Measurements from ENCODE around the gene BEAN1. TPM values are rescaled to one million over a fixed set of nuclear protein-coding genes. Genes with fewer than 3 reads are reported as not detected.

Gene BEAN1
- total RNA-seq, 2 experiments from 2014 or later = not detected

GRCh38 chr16:66478733-66479511 lies 51.8 kb downstream of the BEAN1 start:
- H3K4me3 Mint-ChIP-seq = no peak overlapping the region
- POLR2A ChIA-PET = no interaction called here

GRCh38 chr16:66479661-66480264 lies 52.7 kb downstream of the BEAN1 start:
- DNase-seq = no peak
- Mint-ChIP-seq H3K4me3 (no peak overlapping the region), H3K9me3 (no peaks in the 10 kb centered on the region), H3K36me3 (no peaks in the 10 kb centered on the region), H3K4me1 (peaks cover 25% of the 10 kb centered on the region), H3K27me3 (peaks cover 2% of the 10 kb centered on the region), H3K27ac (peak overlapping the region; percentile 34)
- POLR2A ChIA-PET = no interaction called here
- no peak for ATAC-seq (ENCODE audit: low read depth)

More at GRCh38 chr16:66478733-66479511, 51.8 kb downstream of the BEAN1 start:
- Mint-ChIP-seq H3K27me3 (peaks cover 3% of the 10 kb centered on the region), H3K4me1 (peaks cover 26% of the 10 kb centered on the region), H3K36me3 (no peaks in the 10 kb centered on the region), H3K27ac (peak overlapping the region; percentile 53), H3K9me3 (no peaks in the 10 kb centered on the region)
- DNase-seq = peak; percentile 77
- ATAC-seq (ENCODE audit: low read depth) = peak; percentile 80

- ATAC-seq (ENCODE audit: low read depth) (no peak), DNase-seq (no peak)
- Mint-ChIP-seq H3K4me1 (peaks cover 26% of the 10 kb centered on the region), H3K9me3 (no peaks in the 10 kb centered on the region), H3K4me3 (no peak overlapping the region), H3K27ac (no peak overlapping the region), H3K36me3 (no peaks in the 10 kb centered on the region), H3K27me3 (no peaks in the 10 kb centered on the region)
- POLR2A ChIA-PET = no interaction called here
These were observed 53.4 kb downstream of the BEAN1 start for GRCh38 chr16:66480265-66481080.

GRCh38 chr16:66481081-66481942 lies 54.2 kb downstream of the BEAN1 start:
- Mint-ChIP-seq H3K27me3 (no peaks in the 10 kb centered on the region), H3K27ac (no peak overlapping the region), H3K36me3 (no peaks in the 10 kb centered on the region), H3K4me1 (peaks cover 25% of the 10 kb centered on the region), H3K4me3 (no peak overlapping the region), H3K9me3 (no peaks in the 10 kb centered on the region)
- POLR2A ChIA-PET = interaction anchor here (2.1 kb wide), 1 partner anchor 75 kb away, joined by 5 read pairs; no protein-coding TSS in a partner anchor
- DNase-seq = no peak
- ATAC-seq (ENCODE audit: low read depth) = no peak

GRCh38 chr16:66481943-66482390 lies 54.9 kb downstream of the BEAN1 start:
- no peaks in the 10 kb centered on the region for H3K9me3 Mint-ChIP-seq
- H3K27ac Mint-ChIP-seq = no peak overlapping the region
- H3K4me1 Mint-ChIP-seq = peaks cover 25% of the 10 kb centered on the region
- H3K36me3 Mint-ChIP-seq = no peaks in the 10 kb centered on the region
- no peak for DNase-seq
- no peaks in the 10 kb centered on the region for H3K27me3 Mint-ChIP-seq
- H3K4me3 Mint-ChIP-seq = no peak overlapping the region
- no peak for ATAC-seq (ENCODE audit: low read depth)
- POLR2A ChIA-PET = interaction anchor here (2.1 kb wide), 1 partner anchor 75 kb away, joined by 5 read pairs; no protein-coding TSS in a partner anchor

- H3K9me3 Mint-ChIP-seq = no peaks in the 10 kb centered on the region
- DNase-seq (peak; percentile 84), ATAC-seq (ENCODE audit: low read depth) (peak; percentile 56)
- H3K4me3 Mint-ChIP-seq = no peak overlapping the region
- no peak overlapping the region for H3K27ac Mint-ChIP-seq
- peaks cover 20% of the 10 kb centered on the region for H3K4me1 Mint-ChIP-seq
- H3K27me3 Mint-ChIP-seq = no peaks in the 10 kb centered on the region
- POLR2A ChIA-PET = interaction anchor here (0.7 to 2.1 kb wide), 3 partner anchors 33 to 77 kb away, joined by 3 to 5 read pairs (median 3); no protein-coding TSS in a partner anchor
- H3K36me3 Mint-ChIP-seq = no peaks in the 10 kb centered on the region
These were observed 56.8 kb downstream of the BEAN1 start for GRCh38 chr16:66483689-66484452.

GRCh38 chr16:66484453-66485213 lies 57.5 kb downstream of the BEAN1 start:
- H3K36me3 Mint-ChIP-seq = no peaks in the 10 kb centered on the region
- no peaks in the 10 kb centered on the region for H3K9me3 Mint-ChIP-seq
- POLR2A ChIA-PET = interaction anchor here (0.7 kb wide), 1 partner anchor 37 kb away, joined by 3 read pairs; no protein-coding TSS in a partner anchor
- no peak overlapping the region for H3K4me3 Mint-ChIP-seq
- no peak overlapping the region for H3K27ac Mint-ChIP-seq
- no peaks in the 10 kb centered on the region for H3K27me3 Mint-ChIP-seq
- peaks cover 19% of the 10 kb centered on the region for H3K4me1 Mint-ChIP-seq
- ATAC-seq (ENCODE audit: low read depth) (peak; percentile 17), DNase-seq (no peak)

- DNase-seq = no peak
- ATAC-seq (ENCODE audit: low read depth) = no peak
- no peak overlapping the region for H3K4me3 Mint-ChIP-seq
- H3K4me1 Mint-ChIP-seq = peaks cover 19% of the 10 kb centered on the region
- peaks cover under 1% of the 10 kb centered on the region for H3K27me3 Mint-ChIP-seq
- POLR2A ChIA-PET = no interaction called here
- H3K27ac Mint-ChIP-seq = peak overlapping the region; percentile 40
- no peaks in the 10 kb centered on the region for H3K36me3 Mint-ChIP-seq
- no peaks in the 10 kb centered on the region for H3K9me3 Mint-ChIP-seq
These were observed 58.3 kb downstream of the BEAN1 start for GRCh38 chr16:66485376-66485775.

GRCh38 chr16:66486199-66486772 lies 59.2 kb downstream of the BEAN1 start:
- Mint-ChIP-seq H3K4me3 (no peak overlapping the region), H3K9me3 (no peaks in the 10 kb centered on the region), H3K27ac (no peak overlapping the region), H3K4me1 (peaks cover 19% of the 10 kb centered on the region), H3K27me3 (peaks cover 3% of the 10 kb centered on the region), H3K36me3 (no peaks in the 10 kb centered on the region)
- DNase-seq (no peak), ATAC-seq (ENCODE audit: low read depth) (no peak)
- POLR2A ChIA-PET = no interaction called here

- H3K27me3 Mint-ChIP-seq = peaks cover 3% of the 10 kb centered on the region
- H3K9me3 Mint-ChIP-seq = no peaks in the 10 kb centered on the region
- DNase-seq (no peak), ATAC-seq (ENCODE audit: low read depth) (no peak)
- no peak overlapping the region for H3K27ac Mint-ChIP-seq
- no peaks in the 10 kb centered on the region for H3K36me3 Mint-ChIP-seq
- peaks cover 20% of the 10 kb centered on the region for H3K4me1 Mint-ChIP-seq
- POLR2A ChIA-PET = no interaction called here
- H3K4me3 Mint-ChIP-seq = no peak overlapping the region
These were observed 59.9 kb downstream of the BEAN1 start for GRCh38 chr16:66486773-66487579.

Data from activated naive CD8-positive, alpha-beta T cell treated with anti-CD3 and anti-CD28 coated beads, Interleukin-2, amount 10 ng/mL, durations not matched to agents 7 days and 5 days (primary cell).